Right lobe of liver (tissue), 6 donors: ENCODE results near the gene PRDM16. TPM values are rescaled to one million over a fixed set of nuclear protein-coding genes. Genes with fewer than 3 reads are reported as not detected.
A peak's percentile ranks its signal among the peaks of the same experiment; 100 is the strongest.

ENCODE experiments used
- ATAC-seq, 4 donors: fragments of 200-7000 bp; cut with Tn5 transposase; one replicate each; pipeline ENCODE4 v1.9.1; 2020; ENCODE audit warnings: mild to moderate bottlenecking in 4 of 4, moderate library complexity in 4 of 4
- DNase-seq, 3 donors: peaks; one replicate each; pipeline ENCODE4 v3.0.0-alpha.2; 2020
- H3K27ac ChIP-seq, 3 donors: fragments of 200-600 bp; one replicate each; pipeline ENCODE4 v1.8.0; 2022
- H3K27me3 ChIP-seq, 2 donors: fragments of 200-600 bp; one replicate each; pipeline ENCODE4 v1.8.0; 2022
- H3K36me3 ChIP-seq, 4 donors: fragments of 200-600 bp; sonication (generic) in 1 of 4; one replicate each; pipeline versions ENCODE4 v1.5.1 to v1.8.0; 2017 to 2022; ENCODE audit warnings: control low read depth in 1 of 4
- H3K4me1 ChIP-seq, 4 donors: fragments of 200-600 bp; sonication (generic) in 1 of 4; one replicate each; pipeline versions ENCODE4 v1.5.1 to v1.8.0; 2017 to 2022; ENCODE audit warnings: control low read depth in 1 of 4
- H3K4me3 ChIP-seq, 3 donors: fragments of 200-600 bp; one replicate each; pipeline ENCODE4 v1.8.0; 2022
- H3K9me3 ChIP-seq, 4 donors: fragments of 200-600 bp; sonication (generic) in 1 of 4; one replicate each; pipeline versions ENCODE4 v1.5.1 to v1.8.0; 2017 to 2022; ENCODE audit warnings: control low read depth in 1 of 4
- CTCF ChIP-seq, 4 donors: fragments of 200-600 bp in 3 of 4; fragments of 450-650 bp in 1 of 4; IDR thresholded peaks; one replicate each; pipeline versions ENCODE4 v1.5.1 to v1.8.0; 2016 to 2022; ENCODE audit warnings: antibody characterized with exemption in 4 of 4, mild to moderate bottlenecking in 2 of 4
- POLR2A ChIP-seq: fragments of 450-650 bp; IDR thresholded peaks from one replicate; pipeline ENCODE4 v1.6.1; 2017; ENCODE audit warnings: antibody characterized with exemption, mild to moderate bottlenecking
- WGBS: methylation state at CpG from one replicate; pipeline ENCODE4 v1.1.6; 2018; ENCODE audit warnings: low coverage, low lambda C conversion rate; ENCODE audit not compliant: insufficient coverage; ENCODE audit errors: missing lambda C conversion rate; 5-methylcytosine and 5-hydroxymethylcytosine counted together
- intact Hi-C, 2 donors: fragments of 100-400 bp; cut with DNase I; formaldehyde crosslinking; loops; one replicate each; pipeline versions ENCODE4 v1.11.2 to v1.14.1; 2022
- total RNA-seq, 6 experiments: library from RNA; depleted of rRNA in 2 of 6; stranded (reverse); fragments of >200 nt in 2 of 6; fragmentation: NEBNext Ultra II Directional in 3 of 6; extraction: Animal tissue kit (Norgen Biotek cat#: 25700) in 3 of 6; gene quantifications; one replicate each; pipeline versions ENCODE4 v1.1.0 to v1.2.4, GENCODE V29; 2016 to 2023
- donor health status: DM: no; HTN: yes; CAD: no.
- donor health status: DM: no; HTN: no; CAD: no.
- donor health status: DM: no; HTN: no; CAD: no.
- donor health status: DM: no; HTN: yes; CAD: no.
- donor health status: DM: no; HTN: yes; CAD: no.

PRDM16 gene
- total RNA-seq, 6 experiments from 2014 or later: 0.06 to 0.75 (median 0.28) TPM

GRCh38 chr1:3060601-3061551 lies 8.1 kb upstream of the PRDM16 start:
- TF ChIP-seq CTCF (IDR thresholded peaks at IDR 0.05): no peak
- TF ChIP-seq POLR2A: no peak
- peaks cover 0 to 10% (median 3%) of the 10 kb centered on the region in 4 donors for H3K4me1 ChIP-seq
- H3K36me3 ChIP-seq: no peaks in the 10 kb centered on the region
- intact Hi-C loops: no loop called here
- H3K9me3 ChIP-seq: no peaks in the 10 kb centered on the region
- ATAC-seq (no peak), DNase-seq (peak in 1 of 3 donors; percentile 37)
- H3K4me3 ChIP-seq: no peak overlapping the region
- peaks cover 0 to 27% of the 10 kb centered on the region in 2 donors for H3K27me3 ChIP-seq
- 34% methylated on average over 3 of the region's 15 CpGs for WGBS
- H3K27ac ChIP-seq: no peak overlapping the region

GRCh38 chr1:3061566-3061965 lies 7.4 kb upstream of the PRDM16 start:
- no peak overlapping the region for H3K27ac ChIP-seq
- no peak for ATAC-seq
- H3K27me3 ChIP-seq: peaks cover 0 to 27% of the 10 kb centered on the region in 2 donors
- peaks cover 0 to 10% (median 3%) of the 10 kb centered on the region in 4 donors for H3K4me1 ChIP-seq
- DNase-seq: no peak
- H3K4me3 ChIP-seq: no peak overlapping the region
- TF ChIP-seq CTCF (IDR thresholded peaks at IDR 0.05) (no peak), POLR2A (no peak)
- no peaks in the 10 kb centered on the region for H3K36me3 ChIP-seq
- WGBS: no CpG with 5 or more reads among the region's 5 CpGs
- intact Hi-C loops: no loop called here
- H3K9me3 ChIP-seq: no peaks in the 10 kb centered on the region

- WGBS: 23% methylated on average over 6 of the region's 21 CpGs
- Histone ChIP-seq H3K4me3 (no peak overlapping the region), H3K4me1 (peaks cover 0 to 10% (median 3%) of the 10 kb centered on the region in 4 donors), H3K27ac (no peak overlapping the region), H3K27me3 (peaks cover 0 to 27% of the 10 kb centered on the region in 2 donors), H3K9me3 (no peaks in the 10 kb centered on the region), H3K36me3 (no peaks in the 10 kb centered on the region)
- no peak for ATAC-seq
- intact Hi-C loops: no loop called here
- DNase-seq: peak in 1 of 3 donors; percentile 38
- TF ChIP-seq CTCF (IDR thresholded peaks at IDR 0.05) (no peak), POLR2A (no peak)
Measured at GRCh38 chr1:3061981-3062615, 6.9 kb upstream of the PRDM16 start.

GRCh38 chr1:3062616-3063378 lies 6.2 kb upstream of the PRDM16 start:
- Histone ChIP-seq H3K36me3 (no peaks in the 10 kb centered on the region), H3K4me1 (peaks cover 0 to 10% (median 3%) of the 10 kb centered on the region in 4 donors), H3K9me3 (no peaks in the 10 kb centered on the region), H3K27me3 (peaks cover 0 to 34% of the 10 kb centered on the region in 2 donors), H3K27ac (no peak overlapping the region), H3K4me3 (no peak overlapping the region)
- intact Hi-C loops: no loop called here
- WGBS: 6% methylated on average over 7 of the region's 50 CpGs
- peak in 1 of 3 donors; percentile 37 for DNase-seq
- TF ChIP-seq CTCF (IDR thresholded peaks at IDR 0.05): no peak
- ATAC-seq: no peak
